NCI-H2107 treated with DMSO at 0.1 percent for 48 hours (cell line): ENCODE measurements around the gene ZNF862.
A peak's percentile ranks its signal among the peaks of the same experiment; 100 is the strongest.

Experiments
- DNase-seq: peaks from one replicate; lab custom pipeline; 2025; ENCODE audit not compliant: unreplicated experiment; lab: John Stamatoyannopoulos, UW

The ZNF862 gene

GRCh38 chr7:149843566-149843965 lies 5.4 kb downstream of the ZNF862 start:
- no peak for DNase-seq

DNA sequence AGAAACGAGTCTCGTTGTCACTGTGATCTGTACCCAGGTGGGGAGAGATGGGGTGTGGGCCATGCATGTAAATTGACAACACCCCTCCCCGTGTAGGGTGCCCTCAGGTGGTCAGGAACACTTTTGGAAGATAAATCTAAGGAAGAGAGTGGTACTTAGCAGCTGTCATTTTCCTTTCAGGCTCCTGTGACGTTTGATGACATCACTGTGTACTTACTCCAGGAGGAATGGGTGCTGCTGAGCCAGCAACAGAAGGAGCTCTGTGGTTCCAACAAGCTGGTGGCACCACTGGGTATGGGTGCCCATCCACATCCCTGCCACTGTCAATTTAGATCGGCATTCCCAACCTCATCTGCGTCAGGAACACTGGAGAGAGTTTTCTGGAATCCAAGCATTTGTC lies 6.3 kb downstream of the ZNF862 start:
- no peak for DNase-seq

GRCh38 chr7:149845257-149845980 lies 7.2 kb downstream of the ZNF862 start:
- DNase-seq: no peak

DNA sequence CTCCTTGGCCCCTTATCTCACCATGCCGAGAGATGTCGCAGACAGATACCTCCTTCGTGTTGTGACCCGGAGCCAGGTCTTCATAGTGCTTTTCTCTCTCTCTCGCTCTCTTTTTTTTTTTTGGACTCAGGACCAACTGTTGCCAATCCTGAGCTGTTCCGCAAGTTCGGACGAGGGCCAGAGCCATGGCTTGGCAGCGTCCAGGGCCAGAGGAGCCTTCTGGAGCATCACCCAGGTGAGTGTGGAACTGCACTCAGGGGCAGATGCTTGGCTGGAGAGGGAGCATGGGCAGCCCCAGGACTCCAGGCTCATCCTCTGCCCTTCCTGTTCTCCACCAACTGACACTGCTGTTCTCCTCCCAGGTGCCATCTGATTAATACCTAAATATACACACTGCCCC lies 7.8 kb downstream of the ZNF862 start:
- DNase-seq: no peak

- no peak for DNase-seq
Observed at GRCh38 chr7:149846436-149847046, 8.4 kb downstream of the ZNF862 start.

- no peak for DNase-seq
Observed at GRCh38 chr7:149849174-149849573, 11.0 kb downstream of the ZNF862 start.

DNA sequence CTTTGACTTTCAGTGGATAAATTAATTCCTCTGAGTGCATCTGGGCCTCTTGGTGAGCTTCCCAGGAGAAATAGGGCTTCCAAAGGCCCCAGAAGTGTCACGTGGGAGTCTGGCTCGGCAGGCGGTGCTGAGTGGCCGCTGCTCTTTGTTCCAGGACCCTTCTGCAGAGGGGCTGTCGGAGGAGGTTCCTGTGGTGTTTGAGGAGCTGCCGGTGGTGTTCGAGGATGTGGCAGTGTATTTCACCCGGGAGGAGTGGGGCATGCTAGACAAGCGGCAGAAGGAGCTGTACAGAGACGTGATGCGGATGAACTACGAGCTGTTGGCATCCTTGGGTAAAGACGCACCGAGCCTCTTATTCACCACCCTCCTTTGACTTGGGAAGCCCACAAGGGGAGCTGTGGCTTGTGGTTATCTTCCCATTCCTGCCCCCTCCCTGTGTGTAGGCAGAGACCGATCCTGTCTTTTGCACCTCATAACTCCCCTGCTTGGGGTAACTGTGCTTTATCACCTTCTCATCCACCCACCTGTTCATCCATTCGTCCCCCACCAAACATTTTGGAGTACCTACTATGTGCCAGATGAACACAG lies 11.9 kb downstream of the ZNF862 start:
- no peak for DNase-seq

DNA sequence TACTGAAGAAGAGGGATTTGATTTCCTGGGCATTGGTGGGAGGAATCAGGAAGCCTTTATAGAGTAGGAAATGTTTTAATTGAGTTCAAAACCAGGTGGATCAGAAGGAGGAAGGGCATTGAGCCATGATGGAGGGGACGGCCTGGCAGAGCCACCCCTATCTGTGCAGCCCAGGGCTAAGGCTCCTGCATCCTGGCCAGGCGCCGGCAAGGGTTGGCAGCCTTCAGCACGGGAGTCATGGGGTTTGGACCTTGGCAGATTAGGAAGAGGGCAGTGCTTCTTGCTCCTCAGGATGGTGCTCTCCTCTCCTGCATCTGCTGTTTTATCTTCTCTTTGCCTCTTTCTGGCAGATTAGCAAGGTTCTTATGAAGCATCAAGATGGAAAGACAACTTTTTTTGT lies 12.5 kb downstream of the ZNF862 start:
- DNase-seq: no peak

DNA sequence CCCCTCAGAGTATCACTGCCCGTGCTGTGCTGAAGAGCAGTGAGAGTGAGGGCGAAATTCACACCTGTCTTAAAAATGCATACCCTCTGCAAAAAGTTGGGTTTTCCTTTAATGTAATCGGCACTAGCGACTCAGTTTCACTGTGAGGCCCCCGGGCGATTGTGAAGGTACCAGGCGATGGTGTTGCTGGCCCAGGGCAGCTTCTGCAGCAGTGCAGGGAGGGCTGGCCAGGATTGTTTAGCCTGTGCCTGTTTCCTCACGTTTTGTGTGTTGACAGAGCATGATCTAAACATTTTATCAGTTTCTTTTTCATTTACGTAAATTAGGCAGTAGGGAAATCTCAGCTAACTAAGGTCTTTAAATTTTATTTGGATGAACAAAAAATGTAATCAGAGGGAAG lies 13.3 kb downstream of the ZNF862 start:
- DNase-seq: no peak

- DNase-seq: no peak
Observed at GRCh38 chr7:149853157-149853556, 15.0 kb downstream of the ZNF862 start.

DNA sequence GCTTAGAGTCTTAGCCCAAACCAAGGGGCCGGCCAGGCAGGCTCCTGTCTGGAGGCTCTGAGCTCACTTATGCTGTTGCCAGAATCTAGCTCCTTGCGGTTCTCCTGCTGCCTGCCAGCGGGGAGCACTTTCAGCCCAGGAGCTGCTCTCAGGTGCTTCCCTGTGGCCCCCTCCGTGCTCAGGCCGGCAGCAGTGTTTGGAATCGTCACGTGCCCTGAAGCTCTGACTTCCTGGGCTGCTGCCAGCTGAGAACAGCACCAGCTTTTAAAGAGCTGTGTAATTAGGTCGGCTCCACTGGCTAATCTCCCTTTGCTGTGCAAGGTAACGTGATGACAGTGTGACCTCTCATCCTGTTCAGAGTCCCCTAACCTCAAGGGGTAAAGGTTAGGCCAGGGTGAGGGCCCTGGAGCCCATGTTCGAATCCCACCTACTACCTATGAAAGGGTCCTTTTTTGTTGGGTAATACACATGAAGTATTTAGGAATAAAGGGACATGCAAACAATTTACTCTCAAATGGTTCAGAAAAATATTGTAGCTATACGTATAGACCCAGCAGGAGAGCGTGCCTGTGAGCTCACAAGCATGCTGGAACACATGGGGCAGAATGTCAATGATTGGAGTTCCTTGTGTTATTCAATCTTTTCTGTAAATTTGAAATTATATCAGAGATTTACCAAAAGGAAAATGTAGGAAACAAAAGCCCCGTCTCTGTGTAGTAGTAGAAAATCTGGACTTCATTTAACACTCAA lies 16.6 kb downstream of the ZNF862 start:
- DNase-seq: peak; percentile 97

DNA sequence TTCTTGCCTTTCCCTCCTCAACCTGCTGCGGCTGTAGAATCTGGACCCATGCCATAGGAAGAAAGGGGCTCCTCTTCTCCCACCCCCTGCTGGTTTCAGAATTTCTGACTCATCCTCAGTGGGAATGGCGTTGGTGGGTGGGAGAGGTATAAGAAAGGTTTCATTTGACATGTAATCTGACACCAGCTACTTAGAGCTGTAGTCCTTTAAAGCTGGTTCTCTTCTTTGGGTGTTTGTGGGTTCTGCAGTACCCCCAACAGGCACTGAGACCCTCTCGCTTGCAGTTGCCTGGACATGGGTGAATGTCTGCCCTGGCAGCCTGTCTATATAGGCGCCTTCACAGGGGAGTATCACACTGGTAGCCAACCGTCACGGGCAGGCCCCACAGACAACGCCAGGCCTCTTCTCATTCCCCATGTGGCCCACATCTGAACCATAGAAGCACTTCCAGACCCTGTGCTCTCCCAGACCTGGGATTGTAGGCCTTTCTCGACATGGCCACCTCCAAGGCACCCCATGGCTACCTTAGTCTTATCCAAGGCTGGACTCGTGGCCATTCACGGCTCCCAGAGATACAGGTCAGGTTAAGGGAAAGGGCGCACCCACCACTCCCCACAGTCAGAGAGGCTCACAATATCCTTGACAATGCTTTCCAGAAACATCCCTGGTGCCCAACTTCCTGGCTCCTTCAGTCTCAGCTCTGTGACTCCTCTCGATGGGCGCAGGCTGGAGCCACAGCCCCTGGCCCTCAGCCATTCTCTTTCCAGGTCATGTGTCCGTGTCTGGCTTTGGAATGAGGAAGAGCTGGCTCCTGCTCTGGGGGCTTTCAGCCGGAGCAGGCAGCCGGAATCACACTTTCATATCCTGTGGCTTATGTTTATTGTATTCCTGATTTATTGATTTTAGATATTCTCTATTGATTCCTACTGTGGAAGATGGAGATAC lies 17.5 kb downstream of the ZNF862 start:
- peak; percentile 51 for DNase-seq

- DNase-seq: no peak
Observed at GRCh38 chr7:149856583-149856982, 18.4 kb downstream of the ZNF862 start.

DNA sequence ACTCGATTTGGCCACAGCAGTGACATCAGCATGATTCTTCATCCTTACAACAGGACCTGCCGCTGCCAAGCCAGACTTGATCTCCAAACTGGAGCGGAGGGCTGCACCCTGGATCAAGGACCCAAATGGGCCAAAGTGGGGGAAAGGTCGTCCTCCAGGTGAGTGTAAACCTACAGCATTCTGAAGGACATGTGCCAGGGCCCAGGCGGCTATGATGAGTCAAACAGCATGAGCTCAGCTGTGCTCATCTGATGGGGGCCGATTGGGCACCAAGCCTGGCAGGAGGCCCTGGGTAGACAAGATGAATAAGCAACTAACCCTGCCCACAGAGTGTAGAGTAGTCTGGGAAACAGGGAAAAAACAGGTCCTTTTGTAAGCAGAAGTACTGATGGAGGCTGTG lies 21.2 kb downstream of the ZNF862 start:
- no peak for DNase-seq

GRCh38 chr7:149859876-149860275 lies 21.7 kb downstream of the ZNF862 start:
- peak; percentile 57 for DNase-seq

DNA sequence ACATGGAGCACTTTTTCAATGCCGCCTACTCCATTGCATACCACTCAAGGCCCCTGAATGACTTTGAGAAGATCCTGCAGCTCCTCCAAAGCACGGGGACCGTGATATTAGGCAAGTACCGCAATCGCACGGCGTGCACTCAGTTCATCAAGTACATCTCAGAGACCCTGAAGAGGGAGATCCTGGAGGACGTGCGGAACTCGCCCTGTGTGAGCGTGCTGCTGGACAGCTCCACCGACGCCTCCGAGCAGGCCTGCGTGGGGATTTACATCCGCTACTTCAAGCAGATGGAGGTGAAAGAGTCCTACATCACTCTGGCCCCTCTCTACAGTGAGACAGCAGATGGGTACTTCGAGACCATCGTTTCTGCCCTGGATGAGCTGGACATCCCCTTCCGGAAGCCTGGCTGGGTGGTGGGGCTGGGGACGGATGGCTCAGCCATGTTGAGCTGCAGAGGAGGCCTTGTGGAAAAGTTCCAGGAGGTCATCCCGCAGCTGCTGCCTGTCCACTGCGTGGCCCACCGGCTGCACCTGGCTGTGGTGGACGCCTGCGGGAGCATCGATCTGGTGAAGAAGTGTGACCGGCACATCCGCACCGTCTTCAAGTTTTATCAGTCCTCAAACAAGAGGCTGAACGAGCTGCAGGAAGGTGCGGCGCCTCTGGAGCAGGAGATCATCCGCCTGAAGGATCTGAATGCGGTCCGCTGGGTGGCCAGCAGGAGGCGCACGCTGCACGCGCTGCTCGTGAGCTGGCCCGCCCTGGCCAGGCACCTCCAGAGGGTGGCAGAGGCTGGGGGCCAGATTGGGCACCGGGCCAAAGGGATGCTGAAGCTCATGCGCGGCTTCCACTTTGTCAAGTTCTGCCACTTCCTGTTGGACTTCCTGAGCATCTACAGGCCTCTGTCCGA lies 22.9 kb downstream of the ZNF862 start:
- DNase-seq: no peak

GRCh38 chr7:149861728-149862045 lies 23.5 kb downstream of the ZNF862 start:
- no peak for DNase-seq

DNA sequence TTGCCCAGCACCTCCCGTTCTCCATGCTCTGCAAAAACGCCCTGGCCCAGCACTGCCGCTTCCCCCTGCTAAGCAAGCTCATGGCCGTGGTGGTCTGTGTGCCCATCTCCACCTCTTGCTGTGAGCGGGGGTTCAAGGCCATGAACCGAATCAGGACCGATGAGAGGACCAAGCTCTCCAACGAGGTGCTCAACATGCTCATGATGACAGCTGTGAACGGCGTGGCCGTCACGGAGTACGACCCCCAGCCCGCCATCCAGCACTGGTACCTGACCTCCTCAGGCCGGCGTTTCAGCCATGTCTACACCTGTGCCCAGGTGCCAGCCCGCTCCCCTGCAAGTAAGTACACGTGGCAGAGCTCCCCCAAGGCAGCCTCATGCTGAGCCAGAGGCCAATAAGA lies 24.0 kb downstream of the ZNF862 start:
- DNase-seq: no peak

- DNase-seq: no peak
Observed at GRCh38 chr7:149863500-149863899, 25.3 kb downstream of the ZNF862 start.

DNA sequence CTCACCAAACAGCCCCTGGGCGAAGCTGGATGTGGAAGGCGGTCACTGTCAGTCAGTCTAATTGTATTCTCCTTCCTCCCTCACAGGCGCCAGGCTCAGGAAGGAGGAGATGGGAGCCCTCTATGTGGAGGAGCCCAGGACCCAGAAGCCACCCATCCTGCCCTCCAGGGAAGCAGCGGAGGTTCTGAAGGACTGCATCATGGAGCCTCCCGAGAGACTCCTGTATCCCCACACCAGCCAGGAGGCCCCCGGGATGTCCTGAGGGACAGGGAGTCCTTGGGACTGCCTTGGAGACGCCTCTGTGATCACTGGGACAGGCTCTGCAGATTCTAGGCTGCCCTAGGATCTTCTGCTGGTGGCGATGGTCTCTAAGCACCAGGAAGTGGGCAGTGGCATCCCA lies 25.8 kb downstream of the ZNF862 start:
- DNase-seq: no peak
